SIG-M5 (cell line): ENCODE measurements around the gene SHISA6.
"Not testable (repeated sequence)": the region's sequence is repeated elsewhere in the genome, so short reads cannot be mapped to it uniquely, and the experiment has no call there.

Experiments used
- DNase-seq: peaks from one replicate; lab custom pipeline; 2025; lab: John Stamatoyannopoulos, UW

Gene SHISA6

DNA sequence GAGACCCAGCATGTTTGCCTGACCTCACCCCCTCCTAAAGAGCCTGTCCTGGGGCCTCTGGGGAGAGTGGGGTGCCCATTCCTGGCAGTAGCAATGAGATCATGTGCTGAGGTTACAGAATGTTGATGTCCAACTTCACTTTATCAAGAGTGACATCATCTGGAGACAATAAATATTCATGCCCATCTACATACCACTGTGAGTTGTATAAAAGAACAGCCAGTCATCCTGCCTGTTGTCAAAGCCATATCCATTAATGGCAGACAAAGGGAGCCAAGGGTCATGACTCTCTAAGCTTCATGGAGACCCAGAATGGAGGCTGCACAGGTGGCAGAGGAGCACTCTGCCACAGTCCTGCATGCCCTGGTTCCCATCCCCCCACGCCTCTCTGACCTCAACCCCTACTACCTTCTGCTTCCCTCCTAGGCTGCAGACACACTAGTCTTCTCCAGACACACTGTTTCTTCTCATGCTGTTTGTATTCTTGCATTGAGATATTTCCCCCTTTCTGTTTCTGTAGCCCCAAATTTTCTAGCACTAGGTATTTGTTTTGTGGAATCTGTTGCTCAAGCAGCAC lies 27.1 kb downstream of the SHISA6 start:
- DNase-seq, result no peak

DNA sequence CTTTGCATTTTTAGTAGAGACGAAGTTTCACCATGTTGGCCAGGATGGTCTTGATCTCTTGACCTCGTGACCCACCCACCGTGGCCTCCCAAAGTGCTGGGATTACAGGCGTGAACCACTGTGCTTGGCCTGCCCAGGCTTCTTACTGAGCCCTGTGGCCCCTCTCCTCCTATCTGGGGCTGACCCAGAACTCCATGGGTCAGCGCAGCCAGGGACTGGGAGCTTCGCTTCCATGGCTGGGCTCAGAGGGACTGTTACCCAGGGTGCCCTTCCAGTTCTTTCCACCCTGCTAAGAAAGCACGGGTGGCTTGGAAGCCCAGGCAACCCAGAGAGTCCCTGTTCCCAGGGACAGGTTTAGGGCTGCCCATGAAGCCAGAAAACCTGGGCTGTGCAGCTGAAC lies 28.2 kb downstream of the SHISA6 start:
- DNase-seq, result no peak

DNA sequence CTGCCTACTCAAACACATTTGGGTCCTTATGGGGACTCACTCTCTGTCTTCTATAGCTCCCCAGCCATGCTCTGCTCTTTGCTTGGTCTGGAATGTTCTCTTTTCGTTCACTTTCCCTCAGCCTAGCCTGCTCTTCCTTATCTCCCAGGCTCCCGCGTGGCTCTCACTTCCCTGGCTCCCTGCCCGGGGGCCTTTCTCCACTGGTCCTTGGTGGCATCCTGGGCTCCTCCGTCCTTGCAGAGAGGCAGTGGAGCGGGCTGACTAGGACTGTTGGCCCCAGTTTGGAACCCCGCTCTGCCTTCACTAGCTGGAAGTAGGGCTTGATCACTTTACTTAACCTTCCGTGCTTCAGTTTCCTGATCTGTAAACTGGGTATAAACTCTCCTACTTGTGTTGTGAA lies 31.2 kb downstream of the SHISA6 start:
- DNase-seq, result no peak

DNA sequence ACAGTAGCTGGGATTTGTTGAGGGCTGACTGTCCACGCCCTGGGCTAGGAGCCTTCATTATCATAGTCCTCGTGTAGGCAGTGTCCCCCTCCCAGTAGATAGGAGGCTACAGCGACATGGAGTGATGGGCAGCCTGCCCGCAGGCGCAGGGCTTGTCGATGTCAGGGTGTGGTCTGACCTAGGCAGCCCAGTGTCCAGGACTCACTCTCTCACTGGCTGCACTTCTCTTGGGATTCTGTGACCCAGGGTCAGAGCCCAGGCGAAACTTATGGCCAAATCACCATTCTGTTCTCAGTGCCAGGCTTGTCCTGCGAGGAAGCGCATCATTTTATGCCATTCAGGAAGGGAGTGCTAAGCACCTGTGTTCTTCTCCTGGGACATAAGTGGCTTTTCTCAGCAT lies 32.6 kb downstream of the SHISA6 start:
- no peak for DNase-seq

DNA sequence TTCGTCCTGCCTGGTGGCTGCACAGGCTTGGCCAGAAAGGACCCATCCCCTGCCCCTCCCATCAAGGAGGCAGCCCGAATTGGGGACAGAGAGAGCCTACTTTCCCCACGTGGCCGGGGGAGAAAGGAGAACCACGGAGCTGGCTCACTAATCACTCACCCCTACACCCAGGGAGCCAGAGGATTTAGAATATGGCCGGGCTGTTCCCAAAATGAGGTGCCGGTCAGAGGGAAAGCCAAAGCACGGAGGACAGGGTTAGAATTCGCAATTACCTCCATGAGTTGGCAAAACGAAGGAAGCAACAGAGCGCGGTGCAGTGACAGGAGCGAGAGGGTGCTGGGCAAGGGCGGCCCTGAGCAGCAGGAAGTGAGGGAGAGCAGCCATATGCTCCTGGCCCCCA lies 33.1 kb downstream of the SHISA6 start:
- no peak for DNase-seq

DNA sequence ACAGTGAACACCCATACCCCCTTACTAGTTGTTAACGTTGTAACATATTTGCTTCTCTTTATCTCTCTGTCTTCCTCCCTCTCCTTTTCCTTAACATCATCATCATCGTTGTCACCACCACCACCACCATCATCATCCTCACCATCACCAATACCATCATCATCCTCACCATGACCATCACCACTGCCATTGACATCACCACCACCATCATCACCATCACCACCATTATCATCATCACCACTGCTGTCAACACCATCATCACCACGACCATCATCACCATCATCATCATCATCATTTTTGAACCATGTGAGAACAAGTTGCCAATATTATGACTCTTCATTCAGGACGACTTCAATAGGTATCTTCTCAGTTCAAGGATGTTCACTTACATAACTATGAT lies 35.5 kb downstream of the SHISA6 start:
- DNase-seq, result no peak

DNA sequence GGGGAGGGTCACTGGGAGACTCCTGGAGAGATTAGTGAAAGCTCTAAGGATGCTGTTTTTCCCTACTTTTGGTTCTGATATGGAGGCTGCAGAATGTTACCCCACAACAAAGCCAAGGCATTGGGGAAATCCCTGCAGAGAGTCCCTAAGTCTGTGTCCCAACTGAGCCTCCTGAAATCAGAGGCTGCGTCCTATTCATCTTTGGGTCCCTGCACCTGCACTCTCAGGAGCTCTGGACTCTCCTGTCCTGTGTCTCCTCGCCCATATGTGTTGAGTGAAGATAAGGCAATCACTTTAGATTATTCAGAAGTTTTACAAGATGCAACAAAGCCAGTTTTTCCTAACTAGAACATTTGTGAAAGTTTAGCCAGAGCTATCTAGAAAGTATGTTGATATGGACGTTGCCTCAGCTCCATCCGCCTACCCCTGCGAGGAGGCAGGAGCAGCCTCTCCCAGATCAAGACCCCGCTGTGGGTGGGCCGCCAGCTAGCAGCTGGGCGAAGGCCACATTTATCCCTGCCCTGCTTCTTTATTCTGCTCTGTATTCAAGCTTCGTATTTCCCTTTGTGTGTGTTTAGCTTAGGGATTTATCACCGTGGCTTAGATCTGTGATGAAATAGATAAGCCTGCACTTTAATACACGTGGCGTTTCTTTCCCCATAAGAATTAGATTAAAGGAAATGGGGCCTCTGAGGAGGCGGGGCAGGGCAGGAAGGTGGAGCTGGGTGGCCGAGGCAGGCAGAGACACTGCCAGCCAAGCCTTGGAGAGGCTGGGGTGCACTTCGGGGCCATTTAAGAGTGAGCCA lies 37.4 kb downstream of the SHISA6 start:
- no peak for DNase-seq

DNA sequence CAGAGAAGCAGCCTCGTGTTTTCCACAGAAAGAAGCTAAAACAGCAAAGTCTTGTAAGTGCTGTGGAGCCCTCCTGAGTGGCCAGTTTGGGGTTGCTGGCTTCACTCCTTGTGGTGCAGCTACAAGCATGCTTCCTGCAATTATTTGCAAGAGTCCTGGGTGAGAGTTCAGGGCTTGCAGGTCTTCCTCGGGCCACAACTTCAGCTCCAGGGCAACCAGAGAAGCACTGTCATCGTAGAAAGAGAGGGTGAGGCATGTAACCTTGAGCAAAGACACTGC lies 37.9 kb downstream of the SHISA6 start:
- DNase-seq, result no peak

DNA sequence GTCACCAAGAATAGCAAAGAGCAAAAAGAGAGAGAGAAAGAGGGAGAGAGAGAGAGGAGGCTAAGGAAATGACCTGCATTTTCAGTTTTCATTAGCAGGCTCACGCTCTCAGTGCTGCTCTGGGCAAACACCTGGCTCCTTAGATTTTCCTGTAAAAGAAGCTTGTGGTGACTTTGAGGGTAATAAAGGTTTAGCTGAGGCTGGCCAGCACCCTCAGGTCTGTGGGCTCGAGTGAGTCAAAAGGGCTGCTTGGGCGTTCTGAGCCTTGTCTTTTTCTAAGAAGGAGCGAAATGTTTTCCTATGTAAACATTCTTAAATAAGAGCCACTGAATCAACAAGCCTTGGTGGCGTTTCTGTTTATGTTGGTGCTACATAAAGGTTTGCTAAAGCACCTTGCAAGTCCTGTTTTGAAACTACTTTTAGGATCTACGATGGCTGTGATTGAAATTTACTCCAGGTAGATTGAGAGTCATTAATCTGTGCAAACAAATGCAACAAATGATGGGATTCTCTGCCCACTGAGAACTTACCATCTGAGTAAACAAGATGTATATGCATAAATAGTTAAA lies 38.8 kb downstream of the SHISA6 start:
- no peak for DNase-seq

DNA sequence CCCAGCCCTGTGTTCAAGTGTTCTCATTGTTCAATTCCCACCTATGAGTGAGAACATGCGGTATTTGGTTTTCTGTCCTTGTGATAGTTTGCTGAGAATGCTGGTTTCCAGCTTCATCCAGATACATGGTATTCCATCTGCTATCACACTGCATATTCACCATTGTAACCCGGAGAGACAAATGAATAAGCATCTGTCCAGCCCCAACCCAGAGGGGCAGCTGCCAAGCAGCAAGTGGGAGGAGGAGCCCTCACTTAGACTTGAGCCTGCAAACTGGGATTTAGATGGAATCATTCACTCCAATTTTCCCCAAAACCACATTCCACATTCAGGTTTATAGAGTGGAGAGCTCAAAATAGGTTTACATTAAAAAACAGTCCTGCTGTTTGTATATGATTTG lies 41.6 kb downstream of the SHISA6 start:
- DNase-seq, result no peak

DNA sequence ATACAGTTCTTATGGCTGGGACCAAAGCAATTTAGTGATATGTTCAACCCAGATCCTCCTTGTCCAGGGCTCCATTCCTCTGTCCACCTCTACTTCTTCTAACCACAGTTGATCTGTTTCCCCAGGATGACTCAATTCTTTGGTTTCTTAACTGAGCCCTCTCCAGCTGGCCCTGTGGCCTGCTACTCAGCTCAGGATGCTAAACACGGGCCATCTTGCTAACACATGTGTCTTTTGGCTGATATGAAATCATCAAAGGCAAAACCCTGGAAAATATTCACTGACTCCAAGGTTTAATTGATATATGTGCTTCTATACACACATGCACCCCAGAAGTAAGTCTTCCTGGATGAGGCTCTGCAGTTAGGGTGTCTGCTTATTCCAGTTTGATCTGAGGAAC lies 43.8 kb downstream of the SHISA6 start:
- no peak for DNase-seq

DNA sequence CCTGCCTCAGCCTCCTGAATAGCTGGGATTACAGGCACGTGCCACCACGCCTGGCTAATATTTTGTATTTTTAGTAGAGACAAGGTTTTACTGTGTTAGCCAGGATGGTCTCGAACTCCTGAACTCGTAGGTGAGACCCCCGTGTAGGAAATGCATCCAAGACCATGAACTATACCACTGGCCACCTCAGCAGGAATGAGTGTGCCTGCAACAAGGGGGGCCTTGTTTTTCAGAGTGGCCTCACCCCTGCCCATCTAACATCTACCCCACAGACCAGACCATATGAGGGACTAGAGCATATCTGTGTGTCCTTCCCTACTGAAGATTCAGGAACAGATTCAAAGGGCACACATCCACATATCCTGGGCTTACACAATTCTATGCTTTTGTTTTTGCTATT lies 44.9 kb downstream of the SHISA6 start:
- no peak for DNase-seq

DNA sequence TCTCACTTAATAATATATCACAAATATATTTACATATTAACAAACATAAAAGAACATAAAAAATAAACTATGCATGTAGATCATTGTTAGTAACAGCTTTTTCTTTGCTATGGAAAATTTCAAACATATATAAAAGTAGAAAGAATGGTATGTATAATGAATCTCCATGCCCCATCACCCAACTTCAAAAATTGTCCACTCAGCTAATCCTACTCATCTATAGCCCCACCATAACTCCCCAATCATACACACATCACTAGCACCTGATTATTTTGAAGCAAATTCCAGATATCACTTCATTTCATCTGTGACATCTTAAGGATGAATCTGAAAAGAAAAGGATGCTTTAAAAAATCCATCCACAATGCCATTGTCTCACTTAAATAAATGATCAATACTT lies 46.8 kb downstream of the SHISA6 start:
- no peak for DNase-seq

DNA sequence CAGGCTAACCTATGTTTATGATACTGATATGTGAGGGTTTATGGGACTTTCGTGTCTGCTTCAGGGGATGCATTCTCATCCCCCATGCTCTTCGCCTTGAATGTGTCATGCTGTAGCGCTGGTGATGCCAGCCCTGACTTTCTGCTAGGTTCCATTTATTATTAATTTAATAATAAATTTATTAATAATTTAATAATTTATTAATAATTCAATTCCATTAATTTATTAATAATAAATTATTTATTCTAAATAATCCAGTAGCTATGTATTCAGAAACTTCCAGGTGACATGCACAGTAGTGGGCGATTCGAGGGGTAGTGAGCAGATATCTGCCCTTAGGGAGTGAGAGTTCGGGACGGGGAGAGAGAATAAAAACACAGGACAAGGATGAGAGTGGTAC lies 49.8 kb downstream of the SHISA6 start:
- no peak for DNase-seq

DNA sequence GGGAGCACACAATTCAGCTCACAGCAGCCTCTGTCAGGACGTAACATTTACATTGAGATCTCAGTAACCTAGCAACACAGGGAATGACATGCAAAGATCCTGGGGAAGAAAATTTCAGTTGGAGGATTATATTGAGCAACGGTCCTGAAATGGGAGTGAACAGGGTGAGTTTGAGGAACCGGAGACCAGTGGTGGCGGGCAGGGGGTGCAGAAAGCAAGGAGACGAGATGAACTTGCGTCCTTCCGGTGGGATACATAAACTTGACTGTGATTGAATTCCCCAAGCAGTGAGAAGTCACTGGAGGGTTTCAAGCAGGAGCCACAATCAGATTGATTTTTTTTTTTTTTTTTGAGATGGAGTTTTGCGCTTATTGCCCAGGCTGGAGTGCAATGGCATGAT lies 51.5 kb downstream of the SHISA6 start:
- no peak for DNase-seq

DNA sequence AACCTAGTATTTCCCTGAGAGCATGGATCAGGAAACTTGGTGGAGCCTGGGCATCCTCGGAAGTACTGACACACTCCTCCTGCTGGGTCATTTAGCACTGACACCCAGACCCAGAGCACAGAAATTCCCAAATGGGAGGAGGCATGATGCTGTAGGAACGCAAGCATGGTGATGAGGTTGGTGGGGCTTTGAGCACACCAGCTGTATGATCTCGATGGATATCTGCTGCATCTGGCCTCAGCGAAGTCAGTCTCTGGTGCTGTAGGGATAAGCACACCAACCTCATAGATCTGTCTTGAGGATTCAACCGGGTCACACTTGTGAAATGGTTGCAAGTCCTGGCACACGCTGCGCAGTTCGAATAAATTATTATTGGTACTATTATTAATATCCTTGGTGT lies 52.5 kb downstream of the SHISA6 start:
- no peak for DNase-seq

DNA sequence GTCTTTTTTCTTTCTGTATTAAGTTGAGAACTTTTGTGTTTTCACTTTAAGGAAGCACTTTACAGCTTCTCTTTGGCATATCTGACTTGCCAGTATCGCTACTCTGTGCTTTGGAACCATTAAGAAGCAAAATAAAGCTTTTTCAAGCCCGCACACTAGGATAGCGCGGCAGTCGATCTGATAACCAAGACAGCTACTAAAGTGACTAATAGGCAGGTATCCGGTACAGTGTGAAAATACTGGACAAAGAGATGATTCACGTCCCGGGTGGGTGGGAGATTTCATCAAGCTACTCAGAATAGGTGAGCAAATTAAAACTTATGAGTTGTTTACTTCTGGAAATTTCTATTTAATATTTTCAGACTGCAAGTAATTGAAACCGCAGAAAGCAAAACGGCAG lies 53.8 kb downstream of the SHISA6 start:
- DNase-seq, result no peak

DNA sequence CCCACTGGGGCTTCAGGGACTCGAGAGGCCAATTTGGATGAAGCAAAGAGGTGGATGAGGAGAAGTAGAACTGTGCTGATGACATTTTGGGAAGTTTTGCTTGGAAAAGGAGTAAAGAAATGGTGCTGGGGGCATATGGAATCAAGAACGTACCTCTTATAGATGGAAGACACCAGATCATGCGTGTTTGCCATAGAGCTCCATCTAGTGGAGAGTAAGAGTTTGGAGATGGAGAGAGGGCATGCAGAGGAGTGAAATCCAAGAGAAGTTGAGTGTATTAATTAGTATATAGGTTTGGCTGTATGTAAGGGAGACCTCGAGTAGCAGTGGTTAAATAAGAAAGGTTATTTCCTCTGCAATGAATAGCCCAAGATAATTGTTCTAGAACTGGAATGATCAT lies 56.0 kb downstream of the SHISA6 start:
- DNase-seq, result no peak

DNA sequence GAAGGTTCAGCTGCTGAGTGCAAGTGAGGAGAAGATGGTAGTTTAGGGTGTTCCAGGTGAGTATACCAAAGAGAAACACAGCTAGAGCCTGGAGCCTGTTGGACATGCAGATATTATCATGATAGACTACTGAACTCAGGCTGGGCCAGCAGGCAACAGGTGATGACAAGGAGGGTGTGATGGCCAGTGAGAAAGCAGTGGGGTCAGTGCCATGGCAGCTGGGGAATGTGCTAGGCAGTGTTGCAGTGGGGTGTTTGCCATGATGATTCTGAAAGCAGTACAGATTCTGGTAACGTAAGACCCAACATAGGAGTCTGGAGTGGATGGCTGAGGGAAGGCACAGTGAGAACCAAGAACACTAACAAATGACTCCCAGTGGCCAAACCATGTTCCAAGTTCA lies 57.4 kb downstream of the SHISA6 start:
- DNase-seq, result no peak

DNA sequence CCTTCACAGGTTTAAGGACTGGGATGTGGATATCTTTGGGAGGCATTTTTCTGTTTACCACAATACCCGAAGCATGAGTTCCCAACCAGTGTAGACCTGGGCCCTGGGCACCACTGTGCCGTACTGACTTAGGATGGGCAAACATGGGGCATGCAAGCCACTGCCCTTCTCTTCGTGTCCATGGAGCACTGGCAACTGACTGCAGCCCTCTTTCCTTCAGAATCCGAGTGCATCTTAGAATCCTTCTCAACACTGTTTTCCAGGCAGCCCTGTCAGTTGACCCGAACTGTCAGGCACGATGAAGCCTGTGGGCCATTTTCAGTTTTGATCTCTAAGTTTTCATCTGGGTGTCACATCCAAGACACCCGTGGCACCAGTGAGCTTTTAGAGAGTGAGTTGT lies 59.2 kb downstream of the SHISA6 start:
- no peak for DNase-seq

DNA sequence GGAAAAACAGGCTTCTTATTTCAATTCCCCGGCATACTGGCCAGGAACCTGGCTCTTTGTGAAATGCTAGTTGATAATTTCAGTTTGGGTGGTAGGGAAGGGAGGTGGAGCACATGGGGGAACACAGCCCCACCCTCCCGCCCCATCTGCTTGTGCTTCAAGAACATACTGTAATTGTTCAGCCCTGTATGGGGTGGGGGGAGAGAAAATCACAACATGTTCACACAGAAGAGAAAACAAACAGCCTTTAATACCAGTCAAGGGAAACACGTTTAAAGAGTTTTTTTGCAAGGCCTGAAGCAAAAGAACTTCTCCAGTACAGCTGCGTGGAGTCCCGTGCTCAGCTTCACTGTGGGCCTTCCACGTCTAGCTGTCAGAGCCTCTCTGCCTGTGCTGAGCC lies 59.7 kb downstream of the SHISA6 start:
- no peak for DNase-seq

DNA sequence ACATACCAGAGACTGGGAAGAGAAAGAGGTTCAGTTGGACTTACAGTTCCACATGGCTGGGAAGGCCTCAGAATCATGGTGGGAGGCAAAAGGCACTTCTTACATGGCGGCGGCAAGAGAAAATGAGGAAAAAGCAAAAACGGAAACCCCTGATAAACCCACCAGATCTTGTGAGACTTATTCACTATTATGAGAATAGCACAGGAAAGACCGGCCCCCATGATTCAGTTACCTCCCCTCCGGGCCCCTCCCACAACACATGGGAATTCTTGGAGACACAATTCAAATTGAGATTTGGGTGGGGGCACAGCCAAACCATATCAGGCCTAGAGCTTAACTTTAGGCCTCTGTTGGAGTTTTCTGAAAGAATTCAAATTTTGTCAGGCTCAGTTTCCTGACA lies 60.9 kb downstream of the SHISA6 start:
- DNase-seq, result not testable (repeated sequence)

DNA sequence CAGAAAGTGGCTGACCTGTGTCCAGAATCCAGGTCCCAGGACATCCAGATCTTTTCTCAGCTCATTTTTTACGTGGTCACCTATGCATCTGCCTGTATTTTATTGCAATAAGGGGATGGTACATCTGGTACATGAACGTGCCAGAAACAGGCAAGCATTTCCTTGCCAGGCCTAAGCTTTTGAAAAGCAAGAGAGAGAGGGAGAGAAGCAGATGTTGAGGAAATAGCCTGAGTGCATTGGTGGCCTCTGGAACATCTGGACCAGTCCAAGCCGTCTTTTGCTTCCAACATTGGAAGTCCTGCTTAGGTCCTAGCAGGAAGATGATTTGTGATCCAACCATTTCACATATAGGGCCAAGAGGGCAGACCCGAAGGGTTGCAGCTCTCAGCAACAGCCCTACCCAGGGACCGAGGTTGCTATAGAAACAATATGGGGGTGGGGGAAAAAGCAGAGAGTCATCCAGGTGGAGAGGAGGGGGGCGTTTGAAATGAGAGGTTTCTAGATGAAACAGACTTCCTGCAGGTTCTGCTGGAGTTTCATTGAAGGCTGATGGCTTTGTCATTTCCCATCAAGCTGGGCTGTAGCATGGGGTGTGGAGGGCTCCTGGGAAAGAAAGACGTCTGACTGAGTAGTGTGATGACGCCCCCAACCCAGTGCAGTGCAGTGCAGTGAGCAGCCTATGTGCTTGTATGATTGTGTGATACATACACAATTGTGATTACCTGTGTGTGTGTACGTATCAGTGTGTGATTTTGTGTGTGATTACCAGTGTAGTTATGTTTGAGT lies 61.6 kb downstream of the SHISA6 start:
- no peak for DNase-seq
